Smooth muscle cell (in vitro differentiated cells): ENCODE measurements around the gene HP1BP3. TPM values are rescaled to one million over a fixed set of nuclear protein-coding genes. Genes with fewer than 3 reads are reported as not detected.

Experiments used
- DNase-seq: peaks from one replicate; lab custom pipeline; 2025; ENCODE audit not compliant: unreplicated experiment; lab: John Stamatoyannopoulos, UW
- H2AFZ ChIP-seq: fragments of 200-600 bp; sonication (generic); 2 replicates; pipeline ENCODE4 v1.6.0; 2016; ENCODE audit warnings: antibody characterized with exemption, low read depth, mild to moderate bottlenecking
- H3F3A ChIP-seq: fragments of 200-600 bp; sonication (generic); 2 replicates; pipeline ENCODE4 v1.6.0; 2017; ENCODE audit warnings: antibody characterized with exemption, low read depth
- H3K27ac ChIP-seq: fragments of 200-600 bp; sonication (generic); 2 replicates; pipeline ENCODE4 v1.5.1; 2016; ENCODE audit warnings: low read depth, mild to moderate bottlenecking
- H3K27me3 ChIP-seq: fragments of 200-600 bp; sonication (generic); 2 replicates; pipeline ENCODE4 v1.6.1; 2016; ENCODE audit warnings: low read depth, mild to moderate bottlenecking
- H3K36me3 ChIP-seq: fragments of 200-600 bp; sonication (generic); 2 replicates; pipeline ENCODE4 v1.5.1; 2016; ENCODE audit warnings: low read depth
- H3K4me1 ChIP-seq: fragments of 200-600 bp; sonication (generic); 2 replicates; pipeline ENCODE4 v1.5.1; 2016; ENCODE audit warnings: low read depth
- H3K4me2 ChIP-seq: fragments of 200-600 bp; sonication (generic); 2 replicates; pipeline ENCODE4 v1.6.0; 2016; ENCODE audit warnings: mild to moderate bottlenecking
- H3K4me3 ChIP-seq: fragments of 200-600 bp; sonication (generic); 2 replicates; pipeline ENCODE4 v1.5.1; 2016; ENCODE audit warnings: mild to moderate bottlenecking
- H3K79me2 ChIP-seq: fragments of 200-600 bp; sonication (generic); 2 replicates; pipeline ENCODE4 v1.6.0; 2016; ENCODE audit warnings: low read depth, mild to moderate bottlenecking
- H3K9ac ChIP-seq: fragments of 200-600 bp; sonication (generic); 2 replicates; pipeline ENCODE4 v1.6.0; 2016; ENCODE audit warnings: low read depth
- H3K9me3 ChIP-seq: fragments of 200-600 bp; sonication (generic); replicated peaks from 2 replicates; pipeline ENCODE4 v1.5.1; 2016; ENCODE audit warnings: low read depth
- H4K20me1 ChIP-seq: fragments of 200-600 bp; sonication (generic); 2 replicates; pipeline ENCODE4 v1.6.0; 2016; ENCODE audit warnings: low read depth
- CTCF ChIP-seq: fragments of 200-600 bp; sonication (generic); IDR thresholded peaks from 2 replicates; pipeline ENCODE4 v1.5.1; 2017; ENCODE audit warnings: borderline replicate concordance, mild to moderate bottlenecking, antibody characterized with exemption; ENCODE audit not compliant: insufficient read depth, poor library complexity, severe bottlenecking
- WGBS: methylation state at CpG from one replicate; pipeline ENCODE4 v1.1.7; 2016; ENCODE audit warnings: low lambda C conversion rate; 5-methylcytosine and 5-hydroxymethylcytosine counted together
- polyA plus RNA-seq: library from polyadenylated mRNA; unstranded; fragments of >200 nt; fragmentation: Nextera tagmentation; extraction: Ambion mirVana; gene quantifications from 2 replicates; pipeline ENCODE4 v1.2.1, GENCODE V29; 2016
- total RNA-seq: library from RNA; depleted of rRNA; stranded (reverse); fragments of >200 nt; gene quantifications from 2 replicates; pipeline ENCODE4 v1.2.3, GENCODE V29; 2014

HP1BP3 gene
- total and polyA plus RNA-seq, 2 experiments from 2014 or later = 77.9 to 110 TPM

- Histone ChIP-seq H3K27ac (no peak overlapping the region), H3K36me3 (peaks cover 43% of the 10 kb centered on the region), H3K4me2 (no peak overlapping the region), H3K27me3 (no peaks in the 10 kb centered on the region), H3K9me3 (no peaks in the 10 kb centered on the region), H4K20me1 (peaks cover 9% of the 10 kb centered on the region), H3K4me3 (no peak overlapping the region), H2AFZ (no peak overlapping the region), H3K79me2 (peaks cover 8% of the 10 kb centered on the region), H3K4me1 (no peaks in the 10 kb centered on the region), H3K9ac (no peak overlapping the region), H3F3A (no peaks in the 10 kb centered on the region)
- 92% methylated on average over 3 of the region's 3 CpGs for WGBS
- DNase-seq = no peak
- no peak for TF ChIP-seq CTCF
These were observed 23.7 kb downstream of the HP1BP3 start for GRCh38 chr1:20763417-20763816.

GRCh38 chr1:20760322-20760721 is 26.8 kb downstream of the HP1BP3 start:
- Histone ChIP-seq H3K9me3 (no peaks in the 10 kb centered on the region), H2AFZ (no peak overlapping the region), H4K20me1 (peaks cover 8% of the 10 kb centered on the region), H3K9ac (no peak overlapping the region), H3K79me2 (peaks cover 11% of the 10 kb centered on the region), H3F3A (peaks cover 2% of the 10 kb centered on the region), H3K27me3 (no peaks in the 10 kb centered on the region), H3K27ac (no peak overlapping the region), H3K4me2 (no peak overlapping the region), H3K4me3 (no peak overlapping the region), H3K36me3 (peaks cover 42% of the 10 kb centered on the region), H3K4me1 (no peaks in the 10 kb centered on the region)
- no peak for DNase-seq
- TF ChIP-seq CTCF = no peak
- WGBS = 95% methylated on average over 6 of the region's 6 CpGs

GRCh38 chr1:20753589-20753988 is 33.5 kb downstream of the HP1BP3 start:
- Histone ChIP-seq H3F3A (peaks cover 3% of the 10 kb centered on the region), H3K79me2 (peaks cover 21% of the 10 kb centered on the region), H3K4me1 (no peaks in the 10 kb centered on the region)

More at GRCh38 chr1:20753589-20753988, 33.5 kb downstream of the HP1BP3 start:
- peaks cover 14% of the 10 kb centered on the region for H3K36me3 ChIP-seq
- whole genome bisulfite sequencing = 91% methylated on average over 3 of the region's 3 CpGs
- H4K20me1 ChIP-seq = peaks cover 41% of the 10 kb centered on the region
- no peak overlapping the region for H3K4me2 ChIP-seq
- H3K27ac ChIP-seq = peak overlapping the region; percentile 19
- no peak overlapping the region for H2AFZ ChIP-seq
- H3K4me3 ChIP-seq = no peak overlapping the region
- no peak overlapping the region for H3K9ac ChIP-seq
- DNase-seq = no peak
- H3K9me3 ChIP-seq = no peaks in the 10 kb centered on the region
- no peaks in the 10 kb centered on the region for H3K27me3 ChIP-seq
- no peak for TF ChIP-seq CTCF
